ENCODE data around the gene FOXC1.

GRCh38 chr6:1600063-1600763, 9.5 kb upstream of the FOXC1 start:
- TF ChIP-seq CTCF (IDR thresholded peaks at IDR 0.05) (no peak), POLR2A (IDR thresholded peaks at IDR 0.05) (no peak), POLR2AphosphoS5 (IDR thresholded peaks at IDR 0.05; ENCODE audit: insufficient read depth in 1 of 2, low read depth in 1 of 2) (no peak)

Measured in vagina (tissue), 2 donors.